ENCODE measurements around the gene OMD. TPM values are rescaled to one million over a fixed set of nuclear protein-coding genes. Genes with fewer than 3 reads are reported as not detected.

OMD gene
- total RNA-seq, 1 donor from 2014 or later: not detected

- intact Hi-C loops (cut with micrococcal nuclease): no loop called here
Measured at GRCh38 chr9:92378865-92379560, 45.3 kb downstream of the OMD start.

- intact Hi-C loops (cut with micrococcal nuclease): no loop called here
Measured at GRCh38 chr9:92377876-92378275, 46.4 kb downstream of the OMD start.

GRCh38 chr9:92373167-92373566 lies 51.1 kb downstream of the OMD start:
- intact Hi-C loops (cut with micrococcal nuclease): no loop called here

DNA sequence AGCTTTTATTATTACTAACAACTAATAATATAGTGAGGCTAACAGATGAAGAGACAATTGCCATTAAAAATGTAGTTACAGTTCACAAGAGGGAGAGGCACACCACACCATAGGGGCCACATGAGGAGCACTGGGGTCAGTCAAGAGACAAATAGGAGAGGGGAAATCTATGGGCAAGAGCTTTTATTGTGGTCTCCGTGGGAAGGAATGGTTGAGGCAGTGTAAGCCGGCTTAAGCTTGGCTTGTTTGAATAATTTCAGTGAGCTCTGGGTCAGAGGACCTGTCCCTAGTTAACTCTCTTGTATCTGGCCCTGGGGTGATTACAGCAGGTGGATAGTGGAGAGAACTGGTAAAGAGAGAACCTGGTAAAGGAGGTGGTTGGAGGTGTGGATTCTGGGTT lies 55.2 kb downstream of the OMD start:
- intact Hi-C loops (cut with micrococcal nuclease): no loop called here

Other genes with a start within 250 kb of the OMD start
- gene IARS1, start 130.8 kb downstream of the OMD start, total RNA-seq: 133 and 136 TPM in 2 replicates
- gene NOL8, start 99.1 kb downstream of the OMD start, total RNA-seq: 59.7 and 68.3 TPM in 2 replicates
- 26.9 and 27.2 TPM in 2 replicates for gene CENPP, start 98.5 kb downstream of the OMD start, total RNA-seq
- gene OGN, start 19.9 kb downstream of the OMD start, total RNA-seq: not detected in 2 replicates
- not detected in 2 replicates for gene ASPN, start 58.0 kb upstream of the OMD start, total RNA-seq
- not detected in 2 replicates for gene ECM2, start 111.5 kb upstream of the OMD start, total RNA-seq
- 9.0 and 11.0 TPM in 2 replicates for gene IPPK, start 245.7 kb upstream of the OMD start, total RNA-seq

All from T-helper 2 cell treated with Interferon-gamma antibody and Interleukin-4, amounts not matched to agents 100 ng/mL and 5 ng/mL, for 36 hours (primary cell).